ENCODE measurements around the gene NCSTN. TPM values are rescaled to one million over a fixed set of nuclear protein-coding genes. Genes with fewer than 3 reads are reported as not detected.

The NCSTN gene
- total RNA-seq, 1 donor from 2014 or later = 50.6 TPM

GRCh38 chr1:160371346-160371631 lies 28.1 kb downstream of the NCSTN start:
- H3K4me3 ChIP-seq = no peak overlapping the region
- no peak for TF ChIP-seq POLR2A (IDR thresholded peaks at IDR 0.05)
- no peak for TF ChIP-seq CTCF (IDR thresholded peaks at IDR 0.05)
- no peak for TF ChIP-seq POLR2AphosphoS5 (IDR thresholded peaks at IDR 0.05; ENCODE audit: insufficient read depth in 1 of 2, low read depth in 1 of 2)
- no peaks in the 10 kb centered on the region for H3K9me3 ChIP-seq
- H3K36me3 ChIP-seq = no peaks in the 10 kb centered on the region
- H3K27ac ChIP-seq = no peak overlapping the region
- DNase-seq (ENCODE audit: extremely low spot score in 2 of 2) = peak in 1 of 2 donors; percentile 49
- intact Hi-C loops (cut with DNase I) = no loop called here
- H3K4me1 ChIP-seq = peaks cover 8% of the 10 kb centered on the region
- no peaks in the 10 kb centered on the region for H3K27me3 ChIP-seq

- intact Hi-C loops (cut with DNase I) = no loop called here
- peak in 1 of 2 donors; percentile 27 for DNase-seq (ENCODE audit: extremely low spot score in 2 of 2)
- TF ChIP-seq CTCF (IDR thresholded peaks at IDR 0.05) (no peak), POLR2A (IDR thresholded peaks at IDR 0.05) (no peak), POLR2AphosphoS5 (IDR thresholded peaks at IDR 0.05; ENCODE audit: insufficient read depth in 1 of 2, low read depth in 1 of 2) (no peak)
- Histone ChIP-seq H3K4me3 (no peak overlapping the region), H3K27ac (no peak overlapping the region), H3K4me1 (peaks cover 11% of the 10 kb centered on the region), H3K9me3 (no peaks in the 10 kb centered on the region), H3K27me3 (no peaks in the 10 kb centered on the region), H3K36me3 (no peaks in the 10 kb centered on the region)
Measured at GRCh38 chr1:160371756-160372155, 28.6 kb downstream of the NCSTN start.

GRCh38 chr1:160373696-160374095 lies 30.5 kb downstream of the NCSTN start:
- Histone ChIP-seq H3K27me3 (no peaks in the 10 kb centered on the region), H3K4me1 (peaks cover 11% of the 10 kb centered on the region), H3K36me3 (no peaks in the 10 kb centered on the region), H3K27ac (no peak overlapping the region), H3K9me3 (no peaks in the 10 kb centered on the region), H3K4me3 (no peak overlapping the region)
- intact Hi-C loops (cut with DNase I) = no loop called here
- no peak for TF ChIP-seq CTCF (IDR thresholded peaks at IDR 0.05)
- DNase-seq (ENCODE audit: extremely low spot score in 2 of 2) = no peak

DNA sequence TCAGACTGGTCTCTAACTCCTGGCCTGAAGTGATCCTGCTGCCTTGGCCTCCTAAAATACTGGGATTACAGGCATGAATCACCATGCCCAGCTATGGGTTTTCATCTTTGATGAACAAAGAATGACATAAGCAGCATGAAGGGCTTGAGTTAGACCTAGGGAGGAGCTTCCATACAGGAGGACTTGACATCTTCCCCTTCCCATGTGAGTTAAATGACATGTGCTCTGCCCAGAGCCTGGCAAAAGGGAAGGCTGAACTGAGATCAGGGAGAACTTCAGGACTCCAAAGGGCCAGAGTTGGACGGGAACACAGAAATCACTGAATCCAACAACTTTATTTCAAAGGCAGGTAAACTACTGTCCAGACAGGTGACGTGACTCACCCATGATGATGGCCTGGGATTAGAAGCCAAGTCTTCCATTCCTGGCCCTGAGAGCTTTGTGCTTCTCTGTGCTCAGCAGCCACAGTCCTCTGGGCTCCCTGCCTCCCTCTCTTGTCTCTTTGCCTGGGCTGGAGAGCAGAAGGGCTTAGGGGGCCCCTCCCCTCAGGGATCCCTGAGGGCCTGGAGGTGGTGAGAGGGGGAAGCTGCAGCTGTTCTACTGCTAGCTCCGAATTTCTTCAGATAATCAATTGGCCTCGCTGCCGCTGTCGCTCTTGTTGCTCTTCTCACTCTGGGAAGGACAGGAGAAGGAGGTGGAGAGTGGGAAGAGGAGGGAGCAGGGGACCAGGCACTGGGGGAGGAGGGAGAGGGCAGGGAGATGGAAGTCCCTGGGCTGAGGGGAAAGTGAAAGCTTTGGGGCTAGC lies 31.3 kb downstream of the NCSTN start:
- intact Hi-C loops (cut with DNase I) = no loop called here
- H3K27ac ChIP-seq = no peak overlapping the region
- DNase-seq (ENCODE audit: extremely low spot score in 2 of 2) = peak; percentile 56 to 84
- no peak for TF ChIP-seq CTCF (IDR thresholded peaks at IDR 0.05)
- TF ChIP-seq POLR2AphosphoS5 (IDR thresholded peaks at IDR 0.05; ENCODE audit: insufficient read depth in 1 of 2, low read depth in 1 of 2) = no peak
- TF ChIP-seq POLR2A (IDR thresholded peaks at IDR 0.05) = no peak
- no peak overlapping the region for H3K4me3 ChIP-seq
- peaks cover 11% of the 10 kb centered on the region for H3K4me1 ChIP-seq
- H3K36me3 ChIP-seq = no peaks in the 10 kb centered on the region
- H3K9me3 ChIP-seq = no peaks in the 10 kb centered on the region
- H3K27me3 ChIP-seq = no peaks in the 10 kb centered on the region

DNA sequence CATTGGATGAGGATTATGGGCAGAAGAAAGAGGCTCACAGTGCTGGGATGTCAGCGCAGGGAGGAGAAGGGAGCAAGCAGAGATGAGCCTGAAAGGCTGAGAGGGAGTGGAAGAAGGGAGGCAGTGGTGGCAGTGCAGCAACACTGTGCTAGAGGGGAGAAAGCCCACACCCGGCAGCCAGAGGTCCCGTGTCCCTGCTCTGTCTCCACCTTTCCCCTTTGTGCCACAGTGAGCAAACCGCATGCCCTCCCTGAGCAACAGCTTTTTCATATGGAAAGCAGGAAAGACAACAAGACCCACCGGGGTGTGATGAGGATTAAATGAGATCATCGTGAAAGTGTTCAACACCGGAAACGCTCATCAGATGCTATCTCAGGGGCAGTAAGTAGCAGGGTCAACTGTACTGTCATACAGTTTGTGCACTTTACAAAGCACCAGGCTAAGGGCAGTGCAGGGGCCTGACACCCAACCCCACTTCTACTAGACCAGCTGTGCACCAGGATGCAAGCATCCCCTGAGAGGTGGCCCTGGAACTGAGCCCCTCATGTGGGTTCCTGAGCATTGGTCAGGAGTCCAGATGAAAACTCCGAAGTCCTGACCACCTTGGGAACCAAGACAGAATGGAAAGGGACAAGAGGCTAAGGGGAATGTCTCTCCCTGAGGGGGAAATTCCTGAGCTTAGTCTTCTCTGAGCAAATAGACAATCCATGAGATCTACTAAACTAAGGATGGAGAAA lies 32.8 kb downstream of the NCSTN start:
- H3K27ac ChIP-seq = no peak overlapping the region
- peaks cover 11% of the 10 kb centered on the region for H3K4me1 ChIP-seq
- peak; percentile 34 to 69 for DNase-seq (ENCODE audit: extremely low spot score in 2 of 2)
- H3K4me3 ChIP-seq = no peak overlapping the region
- intact Hi-C loops (cut with DNase I) = no loop called here
- H3K27me3 ChIP-seq = no peaks in the 10 kb centered on the region
- no peaks in the 10 kb centered on the region for H3K36me3 ChIP-seq
- no peaks in the 10 kb centered on the region for H3K9me3 ChIP-seq
- no peak for TF ChIP-seq POLR2AphosphoS5 (IDR thresholded peaks at IDR 0.05; ENCODE audit: insufficient read depth in 1 of 2, low read depth in 1 of 2)
- no peak for TF ChIP-seq CTCF (IDR thresholded peaks at IDR 0.05)
- no peak for TF ChIP-seq POLR2A (IDR thresholded peaks at IDR 0.05)
